ENCODE data around the gene MCM8. TPM values are rescaled to one million over a fixed set of nuclear protein-coding genes. Genes with fewer than 3 reads are reported as not detected.
A peak's percentile ranks its signal among the peaks of the same experiment; 100 is the strongest.

MCM8 gene
- total and polyA plus RNA-seq, 9 of the 15 experiments (the other 6 are each of a cell fraction or from before 2014, with no cell fraction given) = 4.5 to 43.8 (median 25.4) TPM

- peak; percentile 91 for TF ChIP-seq PHF20 (IDR thresholded peaks at IDR 0.05; ENCODE audit: partially characterized antibody)
- TF ChIP-seq DNMT1 (IDR thresholded peaks at IDR 0.05) = no peak
- no peak for TF ChIP-seq ZNF695 (CRISPR knock-in tag; IDR thresholded peaks at IDR 0.05)
- TF ChIP-seq NFYB (IDR thresholded peaks at IDR 0.05; ENCODE audit: extremely low read depth, insufficient read length) = peak; percentile 81
- TF ChIP-seq STAT5A (IDR thresholded peaks at IDR 0.05; ENCODE audit: borderline replicate concordance, low read length) = no peak
- TF ChIP-seq MGA (IDR thresholded peaks at IDR 0.05) = peak; percentile 70
- no peak for TF ChIP-seq DPF2 (IDR thresholded peaks at IDR 0.05)
- no peak for TF ChIP-seq ARID1B (IDR thresholded peaks at IDR 0.05)
These were observed at the start of gene MCM8, which contains the start of gene TRMT6 (continued) for GRCh38 chr20:5950271-5951031.
